ENCODE data around the gene MGLL. TPM values are rescaled to one million over a fixed set of nuclear protein-coding genes. Genes with fewer than 3 reads are reported as not detected.

Gene MGLL
- total RNA-seq, 1 donor from 2014 or later = 82.2 TPM

- DNase-seq (ENCODE audit: low read depth) = no peak
- no peak for TF ChIP-seq CTCF (conservative IDR thresholded peaks at IDR 0.05; ENCODE audit: low read depth, low read length)
- no peak overlapping the region for H3K4me3 ChIP-seq (ENCODE audit: low read depth, low read length)
These were observed 55.2 kb downstream of the MGLL start for GRCh38 chr3:127767126-127767525.

GRCh38 chr3:127765735-127766134, 56.6 kb downstream of the MGLL start:
- no peak overlapping the region for H3K4me3 ChIP-seq (ENCODE audit: low read depth, low read length)
- no peak for DNase-seq (ENCODE audit: low read depth)
- TF ChIP-seq CTCF (conservative IDR thresholded peaks at IDR 0.05; ENCODE audit: low read depth, low read length) = no peak

- no peak for DNase-seq (ENCODE audit: low read depth)
- no peak overlapping the region for H3K4me3 ChIP-seq (ENCODE audit: low read depth, low read length)
- no peak for TF ChIP-seq CTCF (conservative IDR thresholded peaks at IDR 0.05; ENCODE audit: low read depth, low read length)
These were observed 57.4 kb downstream of the MGLL start for GRCh38 chr3:127764841-127765362.

- no peak for TF ChIP-seq CTCF (conservative IDR thresholded peaks at IDR 0.05; ENCODE audit: low read depth, low read length)
- H3K4me3 ChIP-seq (ENCODE audit: low read depth, low read length) = no peak overlapping the region
- no peak for DNase-seq (ENCODE audit: low read depth)
These were observed 58.0 kb downstream of the MGLL start for GRCh38 chr3:127764301-127764700.

GRCh38 chr3:127763816-127764215, 58.5 kb downstream of the MGLL start:
- DNase-seq (ENCODE audit: low read depth) = no peak
- TF ChIP-seq CTCF (conservative IDR thresholded peaks at IDR 0.05; ENCODE audit: low read depth, low read length) = no peak
- H3K4me3 ChIP-seq (ENCODE audit: low read depth, low read length) = no peak overlapping the region

GRCh38 chr3:127763337-127763736, 59.0 kb downstream of the MGLL start:
- no peak overlapping the region for H3K4me3 ChIP-seq (ENCODE audit: low read depth, low read length)
- no peak for TF ChIP-seq CTCF (conservative IDR thresholded peaks at IDR 0.05; ENCODE audit: low read depth, low read length)
- no peak for DNase-seq (ENCODE audit: low read depth)

GRCh38 chr3:127762787-127763105, 59.6 kb downstream of the MGLL start:
- no peak for TF ChIP-seq CTCF (conservative IDR thresholded peaks at IDR 0.05; ENCODE audit: low read depth, low read length)
- no peak overlapping the region for H3K4me3 ChIP-seq (ENCODE audit: low read depth, low read length)
- no peak for DNase-seq (ENCODE audit: low read depth)
